Endothelial cell (in vitro differentiated cells): ENCODE measurements around the gene PRPF18. TPM values are rescaled to one million over a fixed set of nuclear protein-coding genes. Genes with fewer than 3 reads are reported as not detected.

Experiments used
- DNase-seq: peaks from one replicate; pipeline ENCODE4 v3.0.0; 2021; ENCODE audit warnings: low spot score
- H3K27ac Mint-ChIP-seq: one replicate; pipeline ENCODE4 v1.8.0; 2021; ENCODE audit warnings: mixed read lengths, inconsistent platforms; ENCODE audit not compliant: unreplicated experiment
- H3K27me3 Mint-ChIP-seq: one replicate; pipeline ENCODE4 v1.8.0; 2021; ENCODE audit warnings: mild to moderate bottlenecking, moderate library complexity, mixed read lengths, inconsistent platforms; ENCODE audit not compliant: unreplicated experiment
- H3K36me3 Mint-ChIP-seq: one replicate; pipeline ENCODE4 v1.8.0; 2021; ENCODE audit warnings: mild to moderate bottlenecking, low read depth, mixed read lengths, inconsistent platforms; ENCODE audit not compliant: unreplicated experiment
- H3K4me1 Mint-ChIP-seq: one replicate; pipeline ENCODE4 v1.8.0; 2021; ENCODE audit warnings: mild to moderate bottlenecking, mixed read lengths, inconsistent platforms; ENCODE audit not compliant: unreplicated experiment
- H3K4me3 Mint-ChIP-seq: one replicate; pipeline ENCODE4 v1.8.0; 2021; ENCODE audit warnings: mild to moderate bottlenecking, mixed read lengths, inconsistent platforms; ENCODE audit not compliant: unreplicated experiment
- H3K9me3 Mint-ChIP-seq: one replicate; pipeline ENCODE4 v1.8.0; 2021; ENCODE audit warnings: mixed read lengths, inconsistent platforms; ENCODE audit not compliant: unreplicated experiment
- CTCF ChIP-seq: fragments of 200-600 bp; sonication (generic); IDR thresholded peaks from one replicate; pipeline ENCODE4 v1.5.0; 2021; ENCODE audit warnings: antibody characterized with exemption; ENCODE audit not compliant: unreplicated experiment
- total RNA-seq: library from RNA; stranded (reverse); fragmentation: NEBNext Ultra II Directional; extraction: Animal tissue kit (Norgen Biotek cat#: 25700); gene quantifications from one replicate; pipeline ENCODE4 v1.2.1, GENCODE V29; 2021; ENCODE audit not compliant: unreplicated experiment

PRPF18 gene
- total RNA-seq, 1 donor from 2014 or later, result 19.7 TPM

GRCh38 chr10:13652860-13653259, 66.1 kb downstream of the PRPF18 start:
- Mint-ChIP-seq H3K36me3 (peaks cover 58% of the 10 kb centered on the region), H3K27ac (no peak overlapping the region), H3K27me3 (peaks cover 8% of the 10 kb centered on the region), H3K4me3 (no peak overlapping the region), H3K9me3 (no peaks in the 10 kb centered on the region), H3K4me1 (no peaks in the 10 kb centered on the region)
- TF ChIP-seq CTCF, result no peak
- no peak for DNase-seq

GRCh38 chr10:13654118-13654830, 67.5 kb downstream of the PRPF18 start:
- TF ChIP-seq CTCF, result no peak
- Mint-ChIP-seq H3K27ac (no peak overlapping the region), H3K4me1 (peaks cover 2% of the 10 kb centered on the region), H3K4me3 (peak overlapping the region; percentile 53), H3K36me3 (peaks cover 54% of the 10 kb centered on the region), H3K27me3 (peaks cover 6% of the 10 kb centered on the region), H3K9me3 (no peaks in the 10 kb centered on the region)
- DNase-seq, result no peak

- TF ChIP-seq CTCF, result no peak
- DNase-seq, result no peak
- H3K9me3 Mint-ChIP-seq, result no peaks in the 10 kb centered on the region
Measured at GRCh38 chr10:13654846-13655245, 68.1 kb downstream of the PRPF18 start.

GRCh38 chr10:13656337-13657100, 69.8 kb downstream of the PRPF18 start:
- Mint-ChIP-seq H3K36me3 (peaks cover 55% of the 10 kb centered on the region), H3K4me1 (peaks cover 20% of the 10 kb centered on the region), H3K27ac (no peak overlapping the region), H3K27me3 (peaks cover 2% of the 10 kb centered on the region), H3K9me3 (no peaks in the 10 kb centered on the region), H3K4me3 (no peak overlapping the region)
- no peak for DNase-seq
- no peak for TF ChIP-seq CTCF

More at GRCh38 chr10:13654846-13655245, 68.1 kb downstream of the PRPF18 start:
- Mint-ChIP-seq H3K4me3 (peak overlapping the region; percentile 31), H3K27me3 (peaks cover 5% of the 10 kb centered on the region), H3K4me1 (peaks cover 3% of the 10 kb centered on the region), H3K36me3 (peaks cover 55% of the 10 kb centered on the region), H3K27ac (peak overlapping the region; percentile 16)
